CD14-positive monocyte (primary cell): ENCODE results near the gene TMEM115. TPM values are rescaled to one million over a fixed set of nuclear protein-coding genes. Genes with fewer than 3 reads are reported as not detected.
A peak's percentile ranks its signal among the peaks of the same experiment; 100 is the strongest.

Source experiments
- DNase-seq, 3 donors: peaks; one replicate each; pipeline ENCODE4 v3.0.0-alpha.2; 2011 to 2022
- H2AFZ ChIP-seq: 2 replicates; pipeline ENCODE4 v1.6.0; 2012; ENCODE audit warnings: mild to moderate bottlenecking, low read depth, low read length, inconsistent platforms; ENCODE audit not compliant: insufficient read depth, poor library complexity, severe bottlenecking
- H3K27ac ChIP-seq, 2 donors: 1 replicate in 1 of 2; 2 replicates in 1 of 2; pipeline ENCODE4 v1.5.1; 2012 to 2013; ENCODE audit warnings: low read length in 2 of 2, control low read depth in 1 of 2, inconsistent platforms in 1 of 2, low read depth in 1 of 2, mild to moderate bottlenecking in 1 of 2
- H3K27me3 ChIP-seq, 2 donors: one replicate each; pipeline versions ENCODE4 v1.6.0 to v1.6.1; 2011 to 2013; ENCODE audit warnings: low read length in 2 of 2; ENCODE audit not compliant: control insufficient read depth in 2 of 2, insufficient read depth in 2 of 2
- H3K36me3 ChIP-seq, 2 donors: replicated peaks in 1 of 2; 1 replicate in 1 of 2; 2 replicates in 1 of 2; pipeline versions ENCODE4 v1.5.1 to v1.6.1; 2012 to 2013; ENCODE audit warnings: low read length in 2 of 2, control low read depth in 1 of 2, inconsistent platforms in 1 of 2, mild to moderate bottlenecking in 1 of 2; ENCODE audit not compliant: insufficient read depth in 2 of 2, control insufficient read depth in 1 of 2
- H3K4me1 ChIP-seq, 2 donors: 1 replicate in 1 of 2; 2 replicates in 1 of 2; pipeline versions ENCODE4 v1.5.1 to v1.6.1; 2012 to 2013; ENCODE audit warnings: low read length in 2 of 2, control low read depth in 1 of 2, inconsistent platforms in 1 of 2, mild to moderate bottlenecking in 1 of 2, moderate library complexity in 1 of 2; ENCODE audit not compliant: insufficient read depth in 2 of 2, control insufficient read depth in 1 of 2
- H3K4me2 ChIP-seq: replicated peaks from 2 replicates; pipeline ENCODE3; 2012; ENCODE audit warnings: low read length, moderate library complexity, mild to moderate bottlenecking; ENCODE audit not compliant: poor library complexity, severe bottlenecking; ENCODE audit errors: extremely low read depth
- H3K4me3 ChIP-seq, 3 experiments: fragments of 200-600 bp in 1 of 3; sonication (generic) in 1 of 3; replicated peaks in 1 of 3; 1 replicate in 2 of 3; 2 replicates in 1 of 3; pipeline ENCODE4 v1.5.1; 2011 to 2013; ENCODE audit warnings: low read length in 3 of 3, mild to moderate bottlenecking in 3 of 3, control low read depth in 2 of 3, low read depth in 2 of 3, inconsistent platforms in 1 of 3, moderate library complexity in 1 of 3
- H3K79me2 ChIP-seq: 2 replicates; pipeline ENCODE4 v1.6.0; 2012; ENCODE audit warnings: mild to moderate bottlenecking, control low read depth, inconsistent platforms, low read length, moderate library complexity; ENCODE audit not compliant: insufficient read depth
- H3K9ac ChIP-seq: 2 replicates; pipeline ENCODE4 v1.6.0; 2017; ENCODE audit warnings: low read length, mild to moderate bottlenecking; ENCODE audit not compliant: insufficient read depth, poor library complexity, severe bottlenecking
- H3K9me3 ChIP-seq, 2 donors: replicated peaks in 1 of 2; 1 replicate in 1 of 2; 2 replicates in 1 of 2; pipeline versions ENCODE4 v1.5.1 to v1.6.1; 2012 to 2013; ENCODE audit warnings: low read length in 2 of 2, control low read depth in 1 of 2; ENCODE audit not compliant: control insufficient read depth in 1 of 2, insufficient read depth in 1 of 2
- H4K20me1 ChIP-seq: 2 replicates; pipeline ENCODE4 v1.6.0; 2012; ENCODE audit warnings: mild to moderate bottlenecking, low read length, control low read depth, moderate library complexity; ENCODE audit not compliant: insufficient read depth
- H3K27ac Mint-ChIP-seq, 7 donors: one replicate each; pipeline ENCODE4 v1.8.0; 2020; ENCODE audit warnings: mild to moderate bottlenecking in 7 of 7, mixed read lengths in 7 of 7, moderate library complexity in 6 of 7, inconsistent platforms in 2 of 7
- H3K27me3 Mint-ChIP-seq, 3 donors: one replicate each; pipeline ENCODE4 v1.8.0; 2021 to 2022; ENCODE audit warnings: low read depth in 3 of 3, mild to moderate bottlenecking in 3 of 3, mixed read lengths in 3 of 3, moderate library complexity in 3 of 3, inconsistent platforms in 1 of 3
- H3K36me3 Mint-ChIP-seq, 2 donors: one replicate each; pipeline ENCODE4 v1.8.0; 2020; ENCODE audit warnings: mixed read lengths in 2 of 2, inconsistent platforms in 1 of 2, mild to moderate bottlenecking in 1 of 2
- H3K4me1 Mint-ChIP-seq: one replicate; pipeline ENCODE4 v1.8.0; 2020; ENCODE audit warnings: mild to moderate bottlenecking, mixed read lengths
- H3K4me3 Mint-ChIP-seq, 2 donors: one replicate each; pipeline ENCODE4 v1.8.0; 2020; ENCODE audit warnings: mild to moderate bottlenecking in 2 of 2, mixed read lengths in 2 of 2, moderate library complexity in 1 of 2
- H3K9me3 Mint-ChIP-seq, 7 donors: one replicate each; pipeline ENCODE4 v1.8.0; 2020 to 2022; ENCODE audit warnings: mixed read lengths in 7 of 7, mild to moderate bottlenecking in 6 of 7, moderate library complexity in 6 of 7, inconsistent platforms in 2 of 7
- WGBS: methylation state at CpG from one replicate; pipeline ENCODE4 v1.1.5; 2013; ENCODE audit warnings: missing lambda C conversion rate; ENCODE audit not compliant: insufficient coverage; 5-methylcytosine and 5-hydroxymethylcytosine counted together
- intact Hi-C, 2 donors: fragments of 100-400 bp; cut with micrococcal nuclease; formaldehyde crosslinking; loops; one replicate each; pipeline versions ENCODE4 v1.15.0 to v1.15.1; 2023
- polyA plus RNA-seq, 3 donors: library from polyadenylated mRNA; depleted of rRNA in 1 of 3; unstranded in 2 of 3; stranded (reverse) in 1 of 3; fragments of 300-500 nt in 2 of 3; fragments of >200 nt in 1 of 3; fragmentation: Illumina TruSeq in 2 of 3; gene quantifications; 1 replicate in 2 of 3; 2 replicates in 1 of 3; pipeline ENCODE4 v1.2.3, GENCODE V29; 2012 to 2021
- TF ChIP-seq, protein P1 (sequence below): fragments of 200-600 bp; IDR thresholded peaks from one replicate; pipeline ENCODE4 v1.8.0; 2022; ENCODE audit warnings: antibody characterized with exemption, mild to moderate bottlenecking

Gene TMEM115
- polyA plus RNA-seq, 3 donors: 14.5 to 36.2 (median 32.9) TPM

DNA sequence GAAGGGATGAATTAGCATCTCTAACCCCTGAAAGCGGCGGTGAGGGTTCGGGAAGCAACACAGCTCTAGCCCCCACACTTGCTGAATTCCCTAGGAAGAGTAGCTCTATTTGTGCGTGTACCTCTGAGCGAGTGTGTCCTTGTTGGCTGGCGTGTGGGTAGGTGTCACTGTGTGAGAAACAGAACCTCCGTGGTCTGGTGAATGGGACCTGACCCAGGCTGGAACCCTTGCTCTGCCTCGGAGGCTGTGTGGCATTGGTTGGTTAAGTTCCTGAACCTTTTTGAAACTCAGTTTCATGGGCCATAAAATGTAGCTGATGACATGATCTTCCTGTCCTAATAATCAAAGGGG, 414 bp upstream of the TMEM115 start:
- TF ChIP-seq, protein P1, sequence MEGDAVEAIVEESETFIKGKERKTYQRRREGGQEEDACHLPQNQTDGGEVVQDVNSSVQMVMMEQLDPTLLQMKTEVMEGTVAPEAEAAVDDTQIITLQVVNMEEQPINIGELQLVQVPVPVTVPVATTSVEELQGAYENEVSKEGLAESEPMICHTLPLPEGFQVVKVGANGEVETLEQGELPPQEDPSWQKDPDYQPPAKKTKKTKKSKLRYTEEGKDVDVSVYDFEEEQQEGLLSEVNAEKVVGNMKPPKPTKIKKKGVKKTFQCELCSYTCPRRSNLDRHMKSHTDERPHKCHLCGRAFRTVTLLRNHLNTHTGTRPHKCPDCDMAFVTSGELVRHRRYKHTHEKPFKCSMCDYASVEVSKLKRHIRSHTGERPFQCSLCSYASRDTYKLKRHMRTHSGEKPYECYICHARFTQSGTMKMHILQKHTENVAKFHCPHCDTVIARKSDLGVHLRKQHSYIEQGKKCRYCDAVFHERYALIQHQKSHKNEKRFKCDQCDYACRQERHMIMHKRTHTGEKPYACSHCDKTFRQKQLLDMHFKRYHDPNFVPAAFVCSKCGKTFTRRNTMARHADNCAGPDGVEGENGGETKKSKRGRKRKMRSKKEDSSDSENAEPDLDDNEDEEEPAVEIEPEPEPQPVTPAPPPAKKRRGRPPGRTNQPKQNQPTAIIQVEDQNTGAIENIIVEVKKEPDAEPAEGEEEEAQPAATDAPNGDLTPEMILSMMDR: no peak
- Mint-ChIP-seq H3K27me3 (peaks cover 0 to 11% (median 6%) of the 10 kb centered on the region in 3 donors), H3K4me1 (peaks cover 49% of the 10 kb centered on the region), H3K27ac (peak overlapping the region in 5 of 7 donors; percentile 42 to 95 (median 86)), H3K9me3 (peaks cover 0 to 3% (median 0%) of the 10 kb centered on the region in 7 donors), H3K4me3 (peak overlapping the region; percentile 90 to 95), H3K36me3 (peaks cover 14 to 29% of the 10 kb centered on the region in 2 donors)
- Histone ChIP-seq H3K36me3 (peaks cover 23 to 35% of the 10 kb centered on the region in 2 donors), H3K4me2 (peak overlapping the region; percentile 98), H3K4me3 (peak overlapping the region in 1 of 3 experiments; percentile 91), H3K79me2 (peaks cover 47% of the 10 kb centered on the region), H3K4me1 (peaks cover 48 to 51% of the 10 kb centered on the region in 2 donors), H3K27me3 (peaks cover 0 to 6% of the 10 kb centered on the region in 2 donors), H4K20me1 (peaks cover 43% of the 10 kb centered on the region), H3K9ac (no peak overlapping the region), H3K27ac (no peak overlapping the region), H3K9me3 (no peaks in the 10 kb centered on the region), H2AFZ (peak overlapping the region; percentile 94)
- intact Hi-C loops: loop anchor here (1.0 to 10.0 kb wide), 4 partner anchors 8 to 1035 kb away; partner anchors contain the start of genes MAPKAPK3 (in 1 of the 2), MON1A (in 1 of the 2) and RBM15B (in 1 of the 2)
- DNase-seq: no peak
- WGBS: 27% methylated on average over 6 of the region's 8 CpGs

DNA sequence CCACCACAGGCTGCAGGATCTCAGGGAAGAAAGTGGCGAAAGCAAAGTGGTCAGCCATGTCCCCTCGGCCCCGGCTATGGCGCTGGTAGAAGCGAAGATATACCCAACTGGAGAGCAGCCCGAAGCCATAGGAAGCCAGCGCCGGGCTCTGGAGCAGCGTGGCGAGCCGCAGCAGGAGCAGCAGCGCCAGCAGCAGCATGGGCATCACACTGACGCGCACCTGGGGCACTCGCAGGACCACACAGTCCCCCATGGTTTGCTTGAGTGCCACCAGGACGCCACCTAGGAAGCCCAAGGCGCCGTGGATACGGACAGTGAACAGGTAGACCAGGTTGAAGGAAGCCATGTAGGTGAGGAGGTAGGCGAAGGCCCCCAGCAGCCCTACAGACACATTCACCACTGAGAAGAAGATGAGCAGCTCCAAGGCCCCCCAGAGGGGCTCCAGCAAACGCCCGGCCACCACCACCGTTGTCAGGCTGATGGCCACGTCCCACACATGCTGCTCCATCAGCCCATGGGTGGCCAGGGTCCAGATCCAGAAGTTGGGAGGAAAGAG, 888 bp downstream of the TMEM115 start:
- Mint-ChIP-seq H3K4me1 (peaks cover 46% of the 10 kb centered on the region), H3K27ac (peak overlapping the region; percentile 46 to 93 (median 86)), H3K9me3 (no peaks in the 10 kb centered on the region), H3K36me3 (peaks cover 25 to 42% of the 10 kb centered on the region in 2 donors), H3K4me3 (peak overlapping the region; percentile 90 to 95), H3K27me3 (peaks cover 0 to 2% (median 0%) of the 10 kb centered on the region in 3 donors)
- Histone ChIP-seq H3K9ac (peak overlapping the region; percentile 96), H3K79me2 (peaks cover 60% of the 10 kb centered on the region), H2AFZ (peak overlapping the region; percentile 94), H3K4me3 (peak overlapping the region; percentile 47 to 91 (median 89)), H3K36me3 (peaks cover 36 to 48% of the 10 kb centered on the region in 2 donors), H3K9me3 (no peaks in the 10 kb centered on the region), H4K20me1 (peaks cover 56% of the 10 kb centered on the region), H3K27me3 (no peaks in the 10 kb centered on the region), H3K4me1 (peaks cover 42 to 47% of the 10 kb centered on the region in 2 donors), H3K4me2 (peak overlapping the region; percentile 98), H3K27ac (peak overlapping the region; percentile 57 to 91)
- intact Hi-C loops: loop anchor here (5.0 to 10.0 kb wide), 3 partner anchors 259 to 1036 kb away; partner anchors contain the start of genes MAPKAPK3 (in 1 of the 2), MON1A (in 1 of the 2) and RBM15B (in 1 of the 2)
- TF ChIP-seq, protein P1: no peak
- 68% methylated on average over 18 of the region's 24 CpGs for WGBS
- DNase-seq: no peak
